Stimulated activated CD4-positive, alpha-beta T cell treated with anti-CD3 and anti-CD28 coated beads, TNF-alpha, amount 100 ng/mL, for 1 hour (primary cell): ENCODE data around the gene PTPRN2.
"Not testable (repeated sequence)": the region's sequence is repeated elsewhere in the genome, so short reads cannot be mapped to it uniquely, and the experiment has no call there.

Experiments
- DNase-seq, 3 donors: peaks; one replicate each; pipeline ENCODE4 v3.0.0-alpha.2; 2020; ENCODE audit warnings: low read depth in 3 of 3, low spot score in 1 of 3

The PTPRN2 gene

GRCh38 chr7:158192184-158192835 is 395.3 kb downstream of the PTPRN2 start:
- no peak for DNase-seq

- no peak for DNase-seq
These were observed 396.0 kb downstream of the PTPRN2 start for GRCh38 chr7:158191671-158192070.

DNA sequence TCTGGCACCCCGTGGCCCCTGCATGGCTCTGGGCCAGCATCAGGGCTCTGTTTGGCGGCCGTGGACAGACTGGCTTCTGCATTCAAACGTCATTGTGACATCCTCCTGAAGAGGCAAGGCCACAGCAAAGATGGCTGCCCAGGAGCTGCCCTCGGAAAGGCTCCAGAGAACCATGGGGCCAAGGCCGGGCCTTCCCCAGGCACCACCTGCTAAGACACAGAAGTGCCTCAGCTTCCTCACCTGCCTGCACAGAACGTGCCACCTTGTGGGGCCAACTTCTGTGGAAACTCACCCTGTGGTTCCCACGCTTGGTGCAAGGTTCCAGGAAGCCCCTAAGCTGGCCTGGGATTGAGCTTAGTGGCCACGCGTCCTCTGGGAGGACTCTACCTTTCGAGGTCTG is 396.9 kb downstream of the PTPRN2 start:
- no peak for DNase-seq

- no peak for DNase-seq
These were observed 398.9 kb downstream of the PTPRN2 start for GRCh38 chr7:158188676-158189075.

DNA sequence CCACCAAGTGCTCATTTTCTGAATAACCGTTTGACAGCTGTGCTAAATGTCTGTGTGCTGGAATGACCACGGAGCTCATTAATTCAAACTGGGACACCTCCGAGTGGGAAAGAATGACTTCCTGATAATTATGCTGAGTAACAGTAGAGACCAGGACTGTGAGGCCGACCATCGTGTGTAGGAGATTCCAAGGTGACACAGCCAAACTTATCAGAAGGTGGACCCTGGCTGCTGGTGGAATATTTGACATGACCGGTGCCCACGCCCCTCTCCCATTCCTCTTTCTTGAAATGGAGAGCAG is 400.0 kb downstream of the PTPRN2 start:
- DNase-seq = no peak

DNA sequence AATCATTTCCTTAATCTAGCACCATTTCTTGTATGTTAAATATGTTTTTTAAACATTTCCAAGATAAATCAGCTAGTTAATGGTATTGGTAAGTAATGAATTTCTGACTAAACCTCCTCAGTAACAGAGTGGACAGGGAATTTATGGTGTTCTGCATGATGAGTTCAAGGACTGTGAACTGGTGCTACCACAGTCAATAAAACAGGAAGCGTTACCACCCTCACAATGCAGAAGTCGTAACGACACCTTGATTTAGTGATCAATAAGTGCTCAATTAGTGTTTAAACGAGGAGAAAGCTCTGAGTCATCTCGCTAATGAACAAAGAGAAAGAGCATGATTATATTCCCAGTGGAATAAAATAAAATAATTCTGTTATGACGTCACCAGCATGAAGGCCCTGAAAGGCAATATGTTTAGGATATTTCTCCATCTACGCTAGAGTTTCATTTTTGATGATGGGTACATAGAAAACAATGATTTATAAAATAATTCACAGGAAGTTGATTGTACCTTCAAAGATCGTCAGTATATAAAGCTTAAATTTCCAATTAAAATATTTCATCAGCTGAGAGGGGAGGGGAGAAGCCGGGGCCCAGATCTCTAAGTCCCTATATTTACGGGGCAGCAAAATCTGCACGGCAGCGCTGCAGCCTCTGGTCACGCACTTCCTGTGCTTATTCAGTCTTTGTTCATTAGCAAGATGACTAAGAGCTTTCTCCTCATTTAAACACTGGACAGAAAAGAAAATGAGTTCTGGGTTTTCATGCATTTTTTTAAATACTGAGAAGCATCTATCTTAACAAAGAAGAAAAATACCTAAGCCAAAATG is 400.5 kb downstream of the PTPRN2 start:
- DNase-seq = no peak

DNA sequence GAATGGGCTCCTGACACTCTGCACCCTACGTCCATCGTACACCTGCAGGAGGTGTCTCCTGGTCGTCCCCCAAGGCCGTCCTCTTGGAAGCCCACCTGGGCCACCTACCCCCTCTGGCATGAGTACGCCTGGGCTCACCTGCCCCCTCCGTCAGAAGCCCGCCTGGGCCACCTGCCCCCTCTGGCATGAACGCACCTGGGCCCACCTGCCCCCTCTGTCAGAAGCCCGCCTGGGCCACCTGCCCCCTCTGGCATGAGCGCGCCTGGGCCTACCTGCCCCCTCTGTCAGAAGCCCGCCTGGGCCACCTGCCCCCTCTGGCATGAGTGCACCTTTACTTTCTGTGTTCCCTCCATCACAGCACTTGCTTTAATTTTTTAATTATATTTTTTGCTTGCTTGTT is 401.2 kb downstream of the PTPRN2 start:
- DNase-seq = no peak

GRCh38 chr7:158185653-158186052 is 402.0 kb downstream of the PTPRN2 start:
- DNase-seq = no peak

DNA sequence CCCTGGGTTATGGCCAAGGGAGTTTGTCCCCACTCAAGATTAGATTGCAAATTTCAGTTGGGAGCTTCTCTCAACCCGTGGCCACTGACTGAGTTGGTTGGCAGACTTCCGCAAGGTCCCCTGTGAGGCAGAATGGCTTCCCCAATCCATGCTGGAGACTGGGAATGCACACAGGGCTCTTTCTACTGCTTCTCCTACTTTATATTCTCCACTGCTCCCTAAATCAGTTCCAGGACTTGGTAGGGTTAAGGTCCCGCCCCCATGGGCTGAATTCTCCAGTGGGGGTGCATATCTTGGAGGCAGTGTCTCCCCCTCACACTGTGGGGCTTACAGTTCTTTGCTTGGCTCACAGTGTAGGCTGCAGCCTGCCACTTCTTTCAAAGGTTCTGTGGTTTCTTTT is 404.2 kb downstream of the PTPRN2 start:
- DNase-seq = no peak

DNA sequence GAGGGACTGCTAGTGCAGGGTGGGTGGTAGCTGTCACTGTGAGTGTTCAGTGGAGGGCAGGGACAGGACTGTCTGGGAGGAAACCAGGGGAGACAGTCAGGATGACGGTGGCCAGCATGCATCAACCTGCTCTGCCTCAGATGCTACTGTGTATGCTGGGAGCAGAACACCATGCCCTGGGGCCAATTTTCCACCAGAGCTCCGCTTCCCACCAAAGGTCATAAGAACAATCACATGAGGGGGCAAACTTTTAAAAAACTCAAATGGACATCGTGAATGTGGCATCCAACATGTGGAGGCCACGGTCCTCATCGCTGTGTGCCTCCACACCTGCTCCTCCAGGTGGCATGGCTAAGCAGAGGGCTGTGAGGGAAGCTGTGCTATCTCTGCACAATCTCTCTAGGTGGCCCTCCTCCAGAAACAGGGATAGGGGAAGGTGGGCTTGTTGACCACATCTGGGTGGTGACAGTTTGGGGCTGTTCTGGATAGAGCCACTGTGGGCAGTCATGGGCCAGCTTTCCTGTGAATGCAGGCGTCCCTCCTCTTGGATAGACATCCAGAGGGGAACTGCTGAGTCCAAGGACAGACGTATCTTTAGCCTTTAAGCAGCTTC is 411.0 kb downstream of the PTPRN2 start:
- DNase-seq = no peak

GRCh38 chr7:158175779-158176178 is 411.8 kb downstream of the PTPRN2 start:
- no peak for DNase-seq

- no peak for DNase-seq
These were observed 412.7 kb downstream of the PTPRN2 start for GRCh38 chr7:158174947-158175346.

DNA sequence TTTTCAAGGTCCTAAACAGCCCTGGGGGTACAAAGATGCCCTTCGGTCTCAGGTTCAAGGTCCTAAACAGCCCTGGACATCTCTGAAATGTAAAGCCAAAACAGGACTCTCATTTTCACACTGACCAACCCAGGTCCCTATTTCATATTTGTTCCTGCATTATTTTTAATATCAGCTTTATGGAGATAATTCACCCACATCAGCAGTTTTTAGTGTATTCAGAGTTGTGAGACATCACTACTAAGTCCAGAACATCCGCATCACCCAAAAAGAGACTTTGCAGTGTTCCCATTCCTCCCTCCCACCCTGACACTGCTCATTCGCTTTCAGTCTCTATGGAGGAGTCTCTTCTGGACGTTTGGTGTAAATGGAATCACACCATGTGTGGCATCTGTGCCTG is 420.2 kb downstream of the PTPRN2 start:
- no peak for DNase-seq

GRCh38 chr7:158166386-158167340 is 421.0 kb downstream of the PTPRN2 start:
- DNase-seq = no peak

DNA sequence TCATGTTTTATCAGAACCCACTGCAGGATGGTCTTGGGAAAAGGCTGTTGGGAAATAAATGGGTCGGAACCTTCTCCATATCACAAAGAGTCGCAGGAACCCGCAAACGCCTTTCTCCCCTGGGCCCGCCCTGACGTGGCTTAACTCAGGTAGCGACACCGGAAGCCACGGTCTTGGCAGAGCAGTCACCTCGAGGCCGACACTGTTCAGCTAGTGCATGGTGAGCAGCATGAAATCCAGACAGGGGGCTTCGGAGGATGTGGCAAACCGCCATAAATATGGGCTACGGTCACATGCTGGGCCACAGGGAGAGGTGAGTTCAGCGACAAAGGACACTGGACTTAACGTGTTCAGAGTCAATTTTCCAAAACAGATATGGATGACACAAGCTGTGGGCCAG is 421.9 kb downstream of the PTPRN2 start:
- DNase-seq = no peak

- no peak for DNase-seq
These were observed 423.2 kb downstream of the PTPRN2 start for GRCh38 chr7:158164101-158165095.

- no peak for DNase-seq
These were observed 426.4 kb downstream of the PTPRN2 start for GRCh38 chr7:158161194-158161593.

GRCh38 chr7:158160199-158160598 is 427.4 kb downstream of the PTPRN2 start:
- DNase-seq = no peak

DNA sequence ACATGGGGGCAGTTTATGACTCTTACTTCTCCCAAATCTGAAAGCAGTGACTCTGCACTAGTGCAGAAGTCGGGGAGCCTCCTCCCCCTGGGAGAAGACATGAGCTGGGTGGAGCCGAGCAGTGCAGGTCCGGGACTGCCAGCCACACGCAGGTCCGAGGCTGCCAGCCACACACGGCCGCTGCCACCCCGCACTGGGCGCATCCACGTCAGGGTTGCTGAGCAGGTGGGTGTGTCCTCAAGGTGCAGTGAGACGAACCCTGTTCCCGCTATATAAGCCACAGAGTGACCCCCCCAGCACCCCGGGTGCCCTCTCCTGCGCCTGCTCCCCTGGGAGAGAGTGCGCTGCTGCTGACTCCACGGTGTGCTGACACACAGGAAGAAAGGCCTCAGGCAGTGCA is 430.2 kb downstream of the PTPRN2 start:
- no peak for DNase-seq

GRCh38 chr7:158151273-158151672 is 436.4 kb downstream of the PTPRN2 start:
- DNase-seq = not testable (repeated sequence)
